Brain pericyte (primary cell): ENCODE results near the gene STK38L.

Experiments
- DNase-seq: peaks from one replicate; pipeline ENCODE4 v3.0.0-alpha.2; 2012; ENCODE audit warnings: low read depth, low spot score

Gene STK38L

DNA sequence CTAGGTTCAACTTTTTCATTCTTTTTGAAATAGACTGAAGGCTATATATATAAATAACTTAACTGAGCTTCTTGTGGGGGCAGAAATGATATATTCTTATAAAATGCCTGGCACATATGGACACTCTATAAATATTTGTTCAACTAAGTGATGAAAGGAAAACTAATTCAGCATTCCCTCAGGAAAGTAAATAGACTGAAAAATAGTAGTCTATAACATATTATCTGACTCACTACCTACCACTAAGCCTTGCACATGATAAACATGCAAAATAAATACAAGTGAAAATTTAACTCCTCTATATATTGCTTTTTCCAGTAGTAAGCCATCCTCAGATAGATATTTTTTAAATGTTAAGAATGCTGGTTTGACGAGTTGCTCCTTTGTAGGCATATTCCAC is 72.9 kb downstream of the STK38L start:
- no peak for DNase-seq

DNA sequence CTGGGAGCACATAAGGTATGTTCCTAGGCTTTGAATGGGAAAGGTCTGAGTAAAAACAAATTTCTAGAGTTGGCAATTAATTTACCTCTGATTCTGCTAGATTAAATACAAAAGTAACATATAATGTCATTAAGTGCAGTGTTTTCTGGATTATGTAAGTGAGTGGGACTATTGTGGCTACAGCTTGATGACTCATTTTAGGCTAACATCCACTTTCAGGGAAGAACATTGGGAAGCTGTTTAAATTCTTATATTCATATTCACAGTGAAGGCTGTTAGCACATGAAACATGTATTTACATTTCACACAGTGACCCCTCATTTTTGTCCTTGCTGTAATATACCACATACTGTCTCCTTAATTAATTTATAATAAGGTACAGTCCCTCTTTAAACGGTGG is 75.3 kb downstream of the STK38L start:
- DNase-seq, result no peak

DNA sequence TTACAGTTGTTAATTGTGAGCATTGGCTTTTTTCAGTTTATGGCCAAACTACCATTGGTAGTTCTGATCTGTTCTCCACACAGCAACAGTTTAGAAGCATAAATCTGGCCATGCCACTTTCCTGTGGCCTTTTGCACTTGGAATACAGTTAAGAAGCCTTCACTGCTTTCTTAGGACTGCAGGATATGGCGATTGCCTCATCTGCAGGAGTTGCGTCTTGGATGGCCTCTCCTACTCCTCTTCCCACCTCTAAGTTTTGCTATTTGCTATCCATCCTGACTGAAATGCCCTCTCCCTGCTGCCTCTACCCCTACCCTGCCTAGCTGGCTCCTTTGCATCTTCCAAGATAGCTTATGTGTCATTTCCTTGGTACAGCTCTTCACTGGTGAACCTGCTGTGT is 75.8 kb downstream of the STK38L start:
- DNase-seq, result no peak

DNA sequence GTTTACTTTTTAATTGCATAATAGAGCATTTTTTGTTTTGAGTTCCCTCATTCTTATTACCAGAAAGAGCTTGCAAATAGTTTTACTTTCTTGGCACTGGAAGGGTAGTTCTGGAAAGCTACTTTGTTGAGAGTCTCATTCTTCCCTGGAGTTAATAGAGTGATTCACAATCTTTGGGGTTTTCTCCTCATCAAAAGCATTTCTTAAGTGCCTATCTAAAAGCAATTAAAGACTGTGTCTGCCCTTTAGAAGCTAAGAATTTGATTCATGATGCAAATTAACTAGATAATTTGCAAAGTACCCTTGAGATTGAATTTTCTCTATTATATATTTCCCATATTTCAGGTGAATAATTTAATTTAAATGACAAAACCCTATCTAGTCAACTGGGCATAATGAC is 80.4 kb downstream of the STK38L start:
- DNase-seq, result no peak

DNA sequence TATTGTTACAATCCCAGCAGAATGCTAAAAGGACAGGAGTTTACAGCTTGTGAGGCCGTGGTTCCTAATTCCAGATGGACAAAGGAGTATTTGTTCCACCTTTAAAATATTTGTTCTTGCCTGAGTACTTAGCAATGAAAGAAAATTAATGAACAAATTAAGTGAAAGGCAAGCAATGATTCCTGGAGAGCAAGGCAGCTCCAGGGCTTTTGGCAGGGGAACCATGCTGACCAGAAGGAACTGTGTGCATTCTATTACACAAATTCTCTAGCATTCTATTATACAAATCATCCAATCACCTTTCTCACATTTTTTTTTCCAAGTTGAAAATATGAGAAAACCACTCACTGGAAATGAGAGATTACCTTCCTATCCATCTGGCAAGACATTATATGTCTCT is 86.8 kb downstream of the STK38L start:
- DNase-seq, result no peak

DNA sequence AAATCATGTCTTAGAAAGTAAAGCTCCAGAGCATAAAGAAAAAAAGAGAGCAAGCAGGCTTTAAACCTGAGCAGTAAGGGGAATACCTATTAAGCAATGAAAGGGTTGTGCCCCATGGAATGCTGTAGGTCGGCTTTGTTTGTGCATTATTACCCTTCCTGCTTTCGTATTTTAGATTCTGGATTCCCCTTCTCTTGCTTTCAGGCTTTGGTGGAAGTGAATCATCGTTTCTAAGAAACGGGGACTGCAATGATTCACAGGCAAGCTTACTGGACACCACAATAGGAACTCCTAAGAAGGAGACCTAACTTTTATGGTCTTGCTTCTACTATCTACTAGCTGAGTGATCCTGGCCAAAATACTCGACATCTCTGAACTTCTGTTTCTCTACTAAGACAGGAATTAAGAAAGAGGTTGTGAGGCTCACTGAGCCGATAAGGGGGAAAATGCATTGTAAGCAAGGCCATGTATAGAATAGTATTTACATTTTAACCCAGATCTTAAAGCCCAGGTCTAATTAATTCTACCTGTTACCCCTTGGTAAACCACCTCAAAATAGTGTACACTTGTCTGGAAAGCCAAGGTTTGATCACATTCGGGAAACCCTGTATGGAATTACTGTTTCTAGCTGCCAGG is 87.3 kb downstream of the STK38L start:
- DNase-seq, result no peak

DNA sequence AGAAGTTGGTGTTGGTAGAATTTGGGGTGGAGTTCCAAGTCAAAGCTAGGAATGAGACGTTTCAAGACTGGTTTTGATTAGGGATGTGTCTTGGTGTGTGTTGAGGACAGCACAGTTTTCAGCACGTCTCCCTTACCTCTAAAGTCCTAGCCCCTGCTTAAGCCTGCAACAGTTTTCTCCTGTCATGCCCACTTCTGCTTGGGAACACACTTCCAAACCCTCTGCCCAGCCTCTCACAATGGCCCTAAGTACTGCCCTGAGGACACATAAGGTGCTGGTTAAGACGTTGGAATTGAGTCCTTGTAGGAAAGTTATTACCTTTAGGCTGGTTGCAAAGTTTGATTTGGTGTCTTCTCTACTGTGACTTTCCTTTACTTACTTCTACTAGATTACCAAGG is 87.8 kb downstream of the STK38L start:
- DNase-seq, result no peak

DNA sequence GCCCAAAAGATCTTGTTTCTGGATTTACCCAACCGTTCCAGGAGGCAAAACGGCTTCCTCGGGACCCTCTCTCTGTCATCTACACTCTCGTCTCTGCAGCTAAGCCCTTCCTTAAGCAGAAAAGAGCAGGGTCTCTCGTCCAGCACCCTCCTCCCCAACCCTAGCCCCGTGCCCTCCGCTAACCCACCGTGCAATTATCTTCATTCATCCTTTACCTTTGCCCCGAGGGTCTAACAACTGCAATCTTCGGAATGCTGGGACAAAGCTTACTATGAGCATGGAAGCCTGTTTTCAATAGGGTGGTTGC is 88.3 kb downstream of the STK38L start:
- no peak for DNase-seq

DNA sequence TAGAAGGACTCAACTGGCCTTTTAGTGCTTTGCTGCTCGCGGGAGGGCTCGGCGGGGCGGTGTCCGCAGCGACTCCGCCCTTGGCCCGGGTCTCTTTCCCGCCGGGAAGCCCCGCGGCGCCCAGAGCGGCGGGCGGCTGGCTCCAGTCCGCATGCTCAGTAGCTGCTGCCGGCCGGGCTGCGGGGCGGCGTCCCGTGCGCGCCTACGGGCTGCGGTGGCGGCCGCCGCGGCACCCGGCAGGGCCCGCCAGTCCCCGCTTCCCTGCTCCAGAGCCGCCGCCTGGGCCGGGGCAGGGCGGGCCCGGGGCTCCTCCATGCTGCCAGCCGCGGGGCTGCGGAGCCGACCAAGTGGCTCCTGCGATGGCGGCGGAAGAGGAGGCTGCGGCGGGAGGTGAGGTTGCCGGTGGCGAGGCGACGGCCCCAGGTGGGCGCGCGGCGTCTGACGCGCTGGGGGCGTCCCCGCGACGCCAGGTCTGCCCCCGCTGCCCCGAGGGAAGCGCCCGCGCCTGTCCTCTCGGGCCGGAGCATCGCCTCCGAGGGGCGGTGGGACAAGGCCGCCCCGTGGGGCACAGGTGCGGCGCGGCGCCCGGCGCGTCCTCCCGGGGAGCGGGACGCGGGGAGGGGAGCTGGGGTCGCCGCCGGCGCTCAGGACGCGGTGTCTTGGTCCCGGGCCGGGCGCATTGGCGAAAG is 88.8 kb downstream of the STK38L start, which contains the start of gene BMAL2:
TSS of gene BMAL2 (plus strand) at position 123 of the 689 bp plus-strand sequence. CDS start at position 360, 237 bp downstream.
- no peak for DNase-seq

DNA sequence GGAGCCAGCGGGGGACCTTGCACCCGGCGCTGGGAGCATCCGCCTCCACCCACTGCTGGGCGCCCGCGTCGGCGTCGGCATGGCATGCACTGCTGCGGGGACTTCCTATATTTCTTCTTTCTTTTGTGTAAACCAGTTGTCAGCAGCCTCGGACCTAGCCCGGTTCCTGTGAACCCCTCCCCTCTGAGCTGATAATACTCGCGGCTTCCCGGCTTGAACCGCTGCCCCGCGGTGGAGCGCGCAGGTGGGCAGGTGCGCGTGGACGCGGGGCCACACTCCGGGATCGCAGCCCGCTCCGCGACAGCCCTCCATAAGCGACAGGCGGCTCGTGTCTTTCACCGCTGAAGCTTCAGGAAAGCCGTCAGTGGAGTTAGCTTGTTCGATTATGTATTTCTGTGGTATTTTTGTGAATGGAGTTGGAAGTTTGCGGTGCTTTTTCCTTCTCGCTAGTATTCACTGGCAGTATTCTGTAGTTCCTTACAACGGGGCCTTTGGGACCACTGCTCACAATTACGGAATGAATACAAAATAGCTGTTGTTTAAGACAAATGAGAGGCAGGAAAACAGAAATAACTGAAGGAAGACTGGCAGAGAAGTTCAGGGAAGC is 89.4 kb downstream of the STK38L start:
- no peak for DNase-seq

DNA sequence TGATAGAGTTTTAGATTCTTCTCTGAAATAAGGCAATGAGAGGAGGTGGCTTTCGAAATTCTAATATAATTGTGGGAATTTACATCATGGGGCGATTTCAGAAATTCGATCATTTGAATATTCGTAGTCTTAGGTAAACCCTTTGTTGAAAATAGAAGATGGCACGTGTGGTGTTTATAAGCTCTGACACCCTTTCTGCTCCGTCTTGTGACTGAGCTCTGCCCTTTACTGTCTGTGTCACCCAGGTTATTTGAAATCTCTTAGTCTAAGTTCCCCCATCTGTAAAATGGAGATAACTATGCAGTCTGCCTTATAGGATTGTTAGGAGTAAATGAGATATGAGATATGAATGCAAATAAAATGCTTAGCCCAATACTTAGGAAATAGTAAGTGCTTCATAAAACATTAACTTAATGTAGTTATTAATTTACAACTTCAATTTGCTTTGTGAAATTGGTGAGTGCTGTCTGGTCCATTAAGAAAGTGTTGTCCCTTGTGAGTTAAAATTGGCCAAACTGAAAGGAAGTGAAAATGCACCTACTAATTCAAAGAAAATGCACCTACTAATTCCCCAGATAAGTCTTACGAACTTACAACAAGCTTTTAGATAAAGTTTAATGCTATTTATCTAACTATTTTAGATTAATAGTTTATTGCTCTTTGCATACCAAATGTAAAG is 90.1 kb downstream of the STK38L start:
- no peak for DNase-seq

DNA sequence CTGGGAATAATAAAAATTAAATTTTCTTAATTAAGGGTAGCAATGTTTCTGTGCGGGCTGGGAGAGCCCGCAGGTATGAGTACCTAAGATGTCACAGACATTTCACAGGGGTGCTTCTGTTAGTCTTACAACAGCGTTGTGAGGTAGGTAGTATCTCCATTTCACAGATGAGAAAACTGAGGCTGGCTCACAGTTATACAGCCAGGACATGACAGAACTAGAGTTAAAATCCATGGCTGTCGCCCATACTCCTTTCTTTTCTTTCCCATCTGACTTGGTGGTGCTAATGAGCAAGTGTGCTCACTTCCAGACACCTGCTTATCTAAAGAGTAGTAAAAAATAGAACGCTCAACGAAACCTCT is 90.6 kb downstream of the STK38L start:
- no peak for DNase-seq

DNA sequence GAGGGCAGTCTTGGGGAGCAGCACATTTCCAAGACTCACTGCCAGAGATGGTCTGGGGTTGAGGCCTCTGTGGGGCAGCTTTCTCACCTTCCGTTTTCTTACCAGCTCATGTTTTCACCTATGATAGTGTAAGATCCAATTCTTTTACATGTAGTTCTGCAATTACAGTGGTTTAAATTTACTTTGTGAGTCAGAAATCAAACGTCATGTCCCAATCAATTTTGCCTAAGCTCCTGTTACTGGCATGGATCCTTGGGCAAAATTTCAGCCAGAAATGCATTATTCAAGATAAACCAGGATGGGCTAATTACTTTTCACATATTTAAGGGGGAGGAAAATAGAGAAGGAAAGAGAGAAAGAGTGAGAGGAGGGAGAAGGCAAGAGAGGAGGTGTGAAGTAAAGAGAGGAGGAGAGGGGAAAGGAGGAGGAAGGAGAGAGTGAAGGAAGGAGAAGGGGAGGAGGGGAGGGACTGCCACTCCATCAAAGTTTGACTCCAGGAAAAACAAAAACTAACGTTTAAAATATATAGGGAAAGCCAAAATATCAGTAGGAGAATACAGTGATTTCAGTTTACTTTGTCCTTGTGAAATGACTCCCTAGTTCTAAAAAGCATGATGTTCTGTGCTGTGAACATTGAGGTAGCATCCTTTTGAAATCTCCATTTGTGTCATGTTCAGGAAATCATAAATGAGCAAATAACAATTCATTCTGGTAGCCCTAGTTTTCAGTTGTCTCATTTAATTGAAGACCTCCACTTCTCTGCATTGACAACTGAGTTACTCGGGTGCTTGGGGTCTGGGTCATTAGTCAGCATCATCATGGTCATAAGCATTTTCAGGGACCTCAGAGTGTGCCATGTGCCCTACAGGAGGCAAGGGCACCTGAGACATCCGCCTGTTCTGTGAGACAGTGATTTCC is 91.5 kb downstream of the STK38L start:
- DNase-seq, result no peak

DNA sequence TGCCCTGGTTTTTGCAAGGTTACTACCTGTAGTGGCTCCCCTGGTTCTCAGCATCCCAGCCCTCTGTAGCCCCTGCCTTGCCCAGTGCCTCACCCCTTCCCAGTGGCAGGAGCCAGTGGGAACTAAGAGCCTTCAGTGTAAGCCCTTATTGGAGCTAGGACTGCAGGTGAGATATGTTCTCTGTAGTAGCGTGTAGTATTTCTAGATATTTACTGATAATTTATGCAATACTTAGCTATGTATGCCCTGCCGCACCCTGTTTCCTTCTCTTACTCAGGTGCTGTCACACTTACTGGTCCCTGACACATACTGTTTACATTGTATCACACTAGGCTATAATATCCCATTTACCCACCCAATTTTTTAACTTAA is 92.2 kb downstream of the STK38L start:
- DNase-seq, result no peak

DNA sequence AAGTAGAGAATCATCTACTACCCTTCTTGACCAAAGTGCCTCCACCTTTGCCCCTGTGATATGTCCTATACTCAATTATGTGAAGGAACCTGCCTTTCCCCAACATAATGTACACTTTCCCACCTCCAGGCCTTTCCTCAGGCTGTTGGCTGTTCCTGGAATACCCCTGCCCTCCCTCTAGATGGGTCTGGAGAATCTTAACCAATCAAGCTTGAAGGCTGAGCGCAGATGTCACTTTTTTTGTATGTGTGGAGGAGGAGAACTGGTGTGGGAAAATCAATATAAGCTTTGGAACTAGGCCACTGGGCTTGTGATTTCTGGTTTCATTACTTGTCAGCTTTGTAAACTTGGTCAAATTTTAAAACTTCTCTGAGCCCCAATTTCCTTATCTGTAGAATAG is 93.3 kb downstream of the STK38L start:
- DNase-seq, result no peak

DNA sequence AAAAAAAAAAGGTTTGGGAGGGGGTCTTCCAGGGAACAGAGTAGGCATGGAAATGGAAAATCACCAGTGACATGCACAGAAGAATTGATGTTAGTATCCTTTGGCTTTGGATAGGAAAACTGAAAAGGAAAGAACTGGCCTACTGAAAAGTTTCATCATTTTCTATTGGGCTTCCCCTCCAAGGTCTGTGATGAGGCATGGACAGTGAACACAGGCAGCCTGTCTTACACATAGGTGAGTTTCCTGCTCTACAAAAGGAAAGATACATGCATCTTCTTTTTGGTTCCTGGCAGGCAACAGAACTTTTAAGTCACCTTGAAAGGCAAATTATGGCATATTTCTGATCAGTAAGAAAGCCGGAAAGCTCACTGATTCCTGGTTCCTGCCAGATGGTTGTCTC is 94.4 kb downstream of the STK38L start:
- DNase-seq, result no peak

DNA sequence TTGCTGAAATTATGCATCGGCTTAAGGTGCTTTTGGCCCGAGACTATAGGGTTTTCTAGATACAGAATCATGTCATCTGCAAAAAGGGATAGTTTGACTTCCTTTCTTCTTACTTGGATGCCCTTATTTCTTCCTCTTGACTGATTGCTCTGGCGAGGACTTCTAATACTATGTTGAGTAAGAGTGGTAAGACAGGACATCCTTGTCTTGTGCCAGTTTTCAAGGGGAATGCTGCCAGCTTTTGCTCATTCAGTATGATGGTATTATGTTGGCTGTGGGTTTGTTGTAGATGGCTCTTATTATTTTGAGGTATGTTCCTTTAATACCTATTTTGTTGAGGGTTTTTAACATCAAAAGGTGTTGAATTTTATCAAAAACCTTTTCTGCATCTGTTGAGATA is 96.9 kb downstream of the STK38L start:
- DNase-seq, result no peak

DNA sequence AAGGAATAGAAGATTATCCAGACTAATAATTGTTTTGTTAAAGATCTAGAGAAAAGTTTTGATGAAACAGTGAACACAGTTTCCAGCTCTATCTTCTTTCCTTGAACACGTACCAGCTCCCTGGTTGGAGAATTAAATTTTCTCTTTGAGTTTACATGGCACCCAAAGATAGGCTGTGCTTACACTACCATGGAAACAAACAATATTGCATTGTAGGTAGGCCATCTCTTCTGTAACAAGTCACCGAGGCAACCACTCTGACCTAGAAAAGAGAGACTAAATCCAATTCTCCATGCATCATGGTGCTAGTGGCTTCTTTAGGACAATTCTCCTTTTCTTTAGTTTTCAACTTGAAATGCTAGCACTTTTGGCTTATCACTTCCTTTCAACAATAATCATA is 98.5 kb downstream of the STK38L start:
- DNase-seq, result no peak

DNA sequence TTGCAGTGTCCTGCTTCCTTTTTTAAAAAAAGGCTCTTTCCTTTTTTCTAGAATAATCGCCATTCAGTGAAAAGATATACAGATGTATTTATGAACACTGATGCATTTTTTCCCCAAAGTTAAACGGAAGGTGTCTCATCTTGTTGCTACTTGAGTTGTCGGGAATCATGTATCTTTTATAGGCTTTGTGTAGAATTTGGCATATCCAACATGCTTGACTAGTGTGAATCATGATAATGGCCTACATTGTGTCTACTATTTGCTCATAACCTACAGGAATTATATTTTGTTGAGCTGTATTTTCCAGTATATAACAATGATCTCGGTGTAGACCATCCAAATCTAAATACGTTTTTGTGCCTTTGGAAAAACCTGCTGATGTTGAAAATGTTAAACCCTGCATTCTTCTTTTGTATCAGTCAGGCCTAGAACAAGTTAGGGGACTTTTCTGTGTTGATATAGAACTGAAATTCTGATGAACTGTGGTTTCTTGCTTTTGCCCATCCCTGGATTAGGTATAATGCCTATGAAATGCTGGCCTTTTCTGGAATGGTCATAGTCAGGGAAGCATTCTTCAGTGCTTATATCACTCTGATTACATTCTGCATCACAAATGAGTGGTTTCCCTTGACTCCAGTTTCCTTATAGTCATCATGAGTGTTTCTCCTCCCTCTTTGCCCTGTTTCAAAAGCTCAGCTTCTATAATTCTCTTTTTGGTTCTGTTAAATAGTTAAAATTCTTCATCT is 99.3 kb downstream of the STK38L start:
- DNase-seq, result no peak

DNA sequence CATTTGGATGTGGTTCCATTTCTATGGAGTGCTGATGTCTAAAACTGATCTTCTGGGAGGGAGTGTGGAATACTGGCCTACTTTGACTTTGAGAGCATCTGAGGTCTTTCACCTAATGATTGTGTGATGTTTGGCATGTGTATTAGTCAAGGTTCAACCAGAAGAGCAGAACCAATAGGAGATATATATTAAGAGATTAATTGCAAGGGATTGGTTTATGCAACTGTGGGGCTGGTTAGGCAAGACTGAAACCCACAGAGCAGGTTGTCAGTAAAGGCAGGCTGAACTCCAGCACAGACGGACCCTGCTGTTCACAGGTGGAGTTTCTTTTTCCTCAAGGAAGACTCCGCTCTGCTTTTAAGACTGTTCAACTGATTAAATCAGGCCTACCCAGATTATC is 100.2 kb downstream of the STK38L start:
- DNase-seq, result no peak

DNA sequence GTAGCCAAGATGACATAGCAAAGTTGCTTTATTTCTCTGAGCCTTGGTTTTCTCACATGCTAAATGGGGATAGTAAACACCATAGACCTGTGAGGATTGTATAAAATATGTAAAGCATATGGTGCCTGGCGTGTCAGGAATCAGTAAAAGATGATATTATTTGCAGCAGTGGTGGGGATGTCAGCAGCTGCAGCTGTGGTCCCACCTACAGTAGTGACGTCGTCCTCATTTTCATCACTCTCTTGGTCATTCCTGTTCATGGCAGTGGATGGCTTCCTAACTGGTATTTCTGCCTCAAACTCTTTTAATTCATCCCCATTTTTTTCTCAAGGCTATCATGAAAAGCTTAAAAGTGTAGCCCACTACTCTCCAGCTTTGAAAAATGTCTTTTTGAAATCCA is 100.7 kb downstream of the STK38L start:
- DNase-seq, result no peak
